Motor neuron (in vitro differentiated cells): ENCODE results near the gene C17orf58. TPM values are rescaled to one million over a fixed set of nuclear protein-coding genes. Genes with fewer than 3 reads are reported as not detected.
"Not testable (repeated sequence)": the region's sequence is repeated elsewhere in the genome, so short reads cannot be mapped to it uniquely, and the experiment has no call there.

Experiments
- ATAC-seq, 8 experiments: fragments of 200-7000 bp; cut with Tn5 transposase; replicated peaks in 6 of 8; 2 replicates each; pipeline ENCODE4 v1.8.0; 2021; ENCODE audit warnings: mild to moderate bottlenecking in 8 of 8, moderate library complexity in 8 of 8
- H3K27ac ChIP-seq, 2 donors: fragments of 250-450 bp; sonication (Bioruptor Pico); 2 replicates each; pipeline ENCODE4 v1.9.0; 2021; ENCODE audit warnings: antibody characterized with exemption in 2 of 2, mild to moderate bottlenecking in 2 of 2, moderate library complexity in 1 of 2
- H3K4me1 ChIP-seq, 2 donors: fragments of 250-450 bp; sonication (Bioruptor Pico); replicated peaks in 1 of 2; 2 replicates each; pipeline ENCODE4 v1.6.1; 2021; ENCODE audit warnings: antibody characterized with exemption in 2 of 2, mild to moderate bottlenecking in 2 of 2, moderate library complexity in 1 of 2
- H3K4me3 ChIP-seq, 5 donors: fragments of 250-450 bp; sonication (Bioruptor Pico); 2 replicates each; pipeline ENCODE4 v1.9.0; 2021; ENCODE audit warnings: antibody characterized with exemption in 5 of 5, mild to moderate bottlenecking in 5 of 5, moderate library complexity in 4 of 5
- WGBS, 10 experiments: fragments of 450-650 bp; shearing (Covaris generic); methylation state at CpG; one replicate each; pipeline ENCODE4 v1.0.0; 2022; 5-methylcytosine and 5-hydroxymethylcytosine counted together
- in situ Hi-C, 9 experiments: fragments of 400-800 bp; cut with MboI; loops; one replicate each; pipeline ENCODE4 v1.15.0; 2021; ENCODE audit warnings: low sequenced_read_pairs in 9 of 9, low pct_unique_long_range_greater_than_20kb in 2 of 9; ENCODE audit not compliant: unreplicated experiment in 9 of 9
- total RNA-seq, 8 experiments: library from RNA; unstranded; fragments of 300-600 nt; gene quantifications; 2 replicates each; pipeline versions ENCODE4 v1.2.3 to v1.2.4, GENCODE V29; 2022

The C17orf58 gene
- total RNA-seq, 8 experiments from 2014 or later: 6.1 to 23.6 (median 16.7) TPM

GRCh38 chr17:67974185-67974584, 22.1 kb downstream of the C17orf58 start:
- Histone ChIP-seq H3K4me3 (no peak overlapping the region), H3K27ac (peak overlapping the region in 1 of 2 donors; percentile 10), H3K4me1 (peaks cover 0 to 6% of the 10 kb centered on the region in 2 donors)
- WGBS, 10 experiments: 41 to 97% (median 67%) methylated on average over 2 to 8 of the region's 9 CpGs; no CpG with 5 or more reads in 1 of the 10 experiments
- peak in 2 of 8 experiments; percentile 33 to 79 for ATAC-seq
- in situ Hi-C loops: no loop called here

GRCh38 chr17:67970783-67971182, 25.5 kb downstream of the C17orf58 start:
- no peak for ATAC-seq
- Histone ChIP-seq H3K4me3 (no peak overlapping the region), H3K4me1 (peaks cover 0 to 6% of the 10 kb centered on the region in 2 donors), H3K27ac (no peak overlapping the region)
- in situ Hi-C loops: no loop called here
- WGBS, 10 experiments: 77 to 100% (median 100%) methylated on average over 2 to 4 of the region's 7 CpGs; no CpG with 5 or more reads in 2 of the 10 experiments

- in situ Hi-C loops, H3K4me1 ChIP-seq, H3K27ac ChIP-seq, H3K4me3 ChIP-seq: not testable (repeated sequence)
- ATAC-seq: peak; percentile 57 to 93 (median 84)
- no CpG with 5 or more reads among the region's 1 CpG for WGBS, 10 experiments
Observed at GRCh38 chr17:67963145-67963572, 33.1 kb downstream of the C17orf58 start.

DNA sequence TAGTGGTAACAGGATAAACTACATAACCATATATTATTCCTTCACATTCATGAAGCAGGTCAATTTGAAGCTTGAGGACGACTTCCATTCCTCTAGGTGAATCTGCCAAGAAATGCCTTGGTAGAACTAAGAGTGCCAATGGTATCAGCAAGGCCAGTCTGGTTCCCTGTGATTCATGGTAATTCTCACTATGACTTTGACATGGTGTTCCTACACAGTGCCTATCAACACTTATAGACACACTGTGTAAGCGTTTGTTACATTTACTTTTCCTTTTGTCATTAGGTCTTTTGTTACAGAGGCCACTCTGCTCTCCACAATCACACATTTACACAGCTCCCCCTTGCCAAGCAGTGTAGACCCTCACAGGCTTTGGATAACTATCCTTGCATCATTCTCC, 34.1 kb downstream of the C17orf58 start:
- ATAC-seq: peak in 1 of 8 experiments; percentile 25

DNA sequence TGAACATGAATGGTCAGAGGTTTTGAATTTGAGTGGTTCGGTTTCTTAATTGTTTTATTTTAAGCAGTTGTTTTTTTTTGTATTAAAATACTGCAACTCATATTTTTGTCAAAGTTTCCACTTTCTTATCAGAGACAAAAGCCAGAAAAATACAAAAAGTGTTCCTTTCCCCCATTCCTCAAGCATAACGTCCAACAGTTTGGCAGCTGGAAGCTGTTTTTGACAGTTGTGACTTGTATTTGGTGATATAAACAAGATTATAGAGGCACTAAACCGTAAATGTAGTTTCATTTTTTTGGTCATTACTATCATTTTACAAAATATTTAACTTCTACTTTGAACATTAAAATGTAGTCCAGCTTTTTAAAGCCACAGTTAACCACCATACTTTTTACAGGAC, 36.0 kb downstream of the C17orf58 start:
- ATAC-seq, H3K4me3 ChIP-seq, in situ Hi-C loops, H3K4me1 ChIP-seq, H3K27ac ChIP-seq: not testable (repeated sequence)
- 22 to 100% (median 75%) methylated on average over 1 to 3 of the region's 3 CpGs; no CpG with 5 or more reads in 1 of the 10 experiments for WGBS, 10 experiments

More for the DNA sequence above, 34.1 kb downstream of the C17orf58 start:
- H3K4me1 ChIP-seq, in situ Hi-C loops, H3K27ac ChIP-seq, H3K4me3 ChIP-seq: not testable (repeated sequence)
- WGBS, 10 experiments: 40 to 70% (median 60%) methylated on average over 1 to 2 of the region's 2 CpGs; no CpG with 5 or more reads in 7 of the 10 experiments

GRCh38 chr17:67959510-67959909, 36.8 kb downstream of the C17orf58 start:
- Histone ChIP-seq H3K4me1 (no peaks in the 10 kb centered on the region), H3K27ac (no peak overlapping the region), H3K4me3 (no peak overlapping the region)
- ATAC-seq: no peak
- WGBS, 10 experiments: 75 to 100% (median 100%) methylated on average over 1 to 3 of the region's 3 CpGs; no CpG with 5 or more reads in 2 of the 10 experiments
- in situ Hi-C loops: no loop called here

- 100% methylated on average over 1 to 2 of the region's 2 CpGs; no CpG with 5 or more reads in 6 of the 10 experiments for WGBS, 10 experiments
- in situ Hi-C loops: no loop called here
- ATAC-seq: no peak
- H3K4me1 ChIP-seq: no peaks in the 10 kb centered on the region
- H3K4me3 ChIP-seq: no peak overlapping the region
- H3K27ac ChIP-seq: no peak overlapping the region
Observed at GRCh38 chr17:67950945-67951344, 45.3 kb downstream of the C17orf58 start.

DNA sequence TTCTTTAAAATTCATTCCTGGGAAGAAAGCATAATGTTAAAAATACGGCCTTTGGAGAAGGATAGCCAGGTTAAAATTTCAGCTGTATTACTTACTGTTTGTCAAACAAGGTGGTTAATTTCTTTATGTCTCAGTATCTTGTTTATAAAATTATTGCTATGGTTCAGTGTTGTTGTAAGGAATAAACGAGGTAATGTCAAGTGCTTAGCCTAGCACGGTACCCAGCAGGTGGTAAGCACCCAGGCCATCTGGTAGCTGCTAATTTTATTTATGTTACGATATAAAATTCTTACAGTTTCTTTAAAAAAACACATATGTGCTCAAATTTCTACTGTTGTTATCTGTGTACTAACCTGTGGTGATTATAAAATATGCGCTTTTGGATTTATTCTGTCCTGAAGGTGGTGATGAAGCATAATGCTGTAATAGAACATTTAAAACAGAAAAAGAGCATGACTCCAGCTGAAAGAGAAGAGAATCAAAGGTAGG, 48.9 kb downstream of the C17orf58 start:
- Histone ChIP-seq H3K4me1 (no peaks in the 10 kb centered on the region), H3K4me3 (no peak overlapping the region), H3K27ac (no peak overlapping the region)
- no peak for ATAC-seq
- WGBS, 10 experiments: 67 to 100% (median 95%) methylated on average over 1 to 5 of the region's 5 CpGs
- in situ Hi-C loops: no loop called here

GRCh38 chr17:67946513-67946912, 49.8 kb downstream of the C17orf58 start:
- ATAC-seq: peak in 3 of 8 experiments; percentile 57 to 75 (median 70)
- no peak overlapping the region for H3K27ac ChIP-seq
- in situ Hi-C loops: no loop called here
- no peaks in the 10 kb centered on the region for H3K4me1 ChIP-seq
- H3K4me3 ChIP-seq: no peak overlapping the region

DNA sequence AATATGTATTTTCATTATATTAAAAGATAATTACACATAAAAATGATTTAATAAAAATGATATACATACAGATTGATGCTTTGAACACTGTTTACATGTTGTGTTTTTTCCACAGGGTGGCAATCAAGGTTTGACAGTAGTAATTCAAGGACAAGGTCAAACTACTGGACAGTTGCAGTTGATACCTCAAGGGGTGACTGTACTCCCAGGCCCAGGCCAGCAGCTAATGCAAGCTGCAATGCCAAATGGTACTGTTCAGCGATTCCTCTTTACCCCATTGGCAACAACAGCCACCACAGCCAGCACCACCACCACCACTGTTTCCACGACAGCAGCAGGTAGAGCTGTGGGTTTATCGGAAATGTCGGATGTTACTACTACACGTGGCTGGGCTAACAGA, 52.2 kb downstream of the C17orf58 start:
- in situ Hi-C loops: no loop called here
- ATAC-seq: no peak
- H3K4me1 ChIP-seq: no peaks in the 10 kb centered on the region
- 89 to 100% (median 100%) methylated on average over 1 to 5 of the region's 5 CpGs; no CpG with 5 or more reads in 5 of the 10 experiments for WGBS, 10 experiments
- no peak overlapping the region for H3K27ac ChIP-seq
- H3K4me3 ChIP-seq: no peak overlapping the region

- in situ Hi-C loops: no loop called here
Observed at GRCh38 chr17:67942810-67943209, 53.5 kb downstream of the C17orf58 start.

More at GRCh38 chr17:67942810-67943209, 53.5 kb downstream of the C17orf58 start:
- H3K4me1 ChIP-seq: no peaks in the 10 kb centered on the region
- no peak for ATAC-seq
- 64 to 100% (median 100%) methylated on average over 1 to 3 of the region's 3 CpGs; no CpG with 5 or more reads in 1 of the 10 experiments for WGBS, 10 experiments
- H3K27ac ChIP-seq: no peak overlapping the region
- no peak overlapping the region for H3K4me3 ChIP-seq

Other genes with a start within 250 kb of the C17orf58 start
- 100 to 1,000 TPM in 1 of 8 experiments, 10 to 100 TPM in 7; 19.6 to 105 (median 76.4) TPM for gene BPTF, start 171.0 kb downstream of the C17orf58 start, total RNA-seq
- gene KPNA2, start 39.3 kb upstream of the C17orf58 start, total RNA-seq: 100 to 1,000 TPM in 4 of 8 experiments, 10 to 100 TPM in 4; 62.3 to 337 (median 147) TPM